ENCODE results near the gene SRP68.
"Not testable (repeated sequence)": the region's sequence is repeated elsewhere in the genome, so short reads cannot be mapped to it uniquely, and the experiment has no call there.

SRP68 gene

GRCh38 chr17:76076146-76076764 is 3.9 kb upstream of the SRP68 start:
- H3K27me3 Mint-ChIP-seq, result peaks cover 85% of the 10 kb centered on the region
- CTCF ChIA-PET, result interaction anchor here (1.2 to 1.3 kb wide), 2 partner anchors 62 to 64 kb away, joined by 4 to 5 read pairs; no protein-coding TSS in a partner anchor
- no peak overlapping the region for H3K27ac Mint-ChIP-seq
- peaks cover 44% of the 10 kb centered on the region for H3K4me1 Mint-ChIP-seq
- peaks cover 5% of the 10 kb centered on the region for H3K36me3 Mint-ChIP-seq
- H3K9me3 Mint-ChIP-seq, result no peaks in the 10 kb centered on the region
- H3K4me3 Mint-ChIP-seq, result peak overlapping the region; percentile 66
- DNase-seq, result peak; percentile 32

DNA sequence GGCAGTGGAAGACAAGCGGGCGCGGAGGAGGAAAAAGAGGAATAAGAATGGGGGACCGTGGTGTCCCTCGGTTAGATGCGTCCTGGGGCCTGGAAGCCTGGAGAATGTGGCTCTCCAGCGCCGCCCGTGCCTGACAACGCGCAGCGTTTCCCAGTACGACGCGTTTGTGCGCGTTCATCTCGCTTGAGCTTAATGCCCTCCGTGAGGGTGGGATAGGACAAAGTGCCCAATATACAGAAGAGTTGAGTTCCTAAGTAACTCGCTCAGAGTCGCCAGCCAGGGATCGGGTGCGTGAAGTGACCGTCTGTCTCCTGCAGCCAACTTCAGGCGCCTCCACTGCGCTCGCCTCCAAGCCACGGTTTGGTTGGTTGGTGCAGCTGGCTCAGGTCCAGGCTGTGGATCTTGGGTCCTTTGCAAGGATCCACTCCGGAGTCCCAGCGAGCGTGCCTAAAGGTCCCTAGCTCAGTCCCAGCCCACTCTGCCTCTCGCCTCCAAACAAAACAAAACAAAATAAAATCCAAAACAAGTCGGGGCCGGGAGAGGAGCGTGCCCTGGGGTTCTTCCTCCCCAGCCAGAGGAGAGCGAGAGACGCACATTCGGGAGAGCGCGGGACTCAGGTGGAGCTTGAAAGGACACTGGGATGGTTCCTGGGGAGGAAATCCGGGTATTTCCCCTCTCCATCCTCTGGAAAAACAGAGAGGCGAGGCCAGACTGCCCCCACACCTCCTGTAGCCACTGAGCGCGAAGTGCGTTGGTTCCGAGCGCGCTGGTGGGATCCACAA is 3.2 kb upstream of the SRP68 start:
- peak; percentile 34 for DNase-seq
- peaks cover 50% of the 10 kb centered on the region for H3K4me1 Mint-ChIP-seq
- peaks cover 78% of the 10 kb centered on the region for H3K27me3 Mint-ChIP-seq
- peak overlapping the region; percentile 29 for H3K27ac Mint-ChIP-seq
- CTCF ChIA-PET, result interaction anchor here (1.2 to 1.3 kb wide), 2 partner anchors 61 to 63 kb away, joined by 4 to 5 read pairs; no protein-coding TSS in a partner anchor
- H3K36me3 Mint-ChIP-seq, result peaks cover 5% of the 10 kb centered on the region
- H3K4me3 Mint-ChIP-seq, result peak overlapping the region; percentile 59
- H3K9me3 Mint-ChIP-seq, result no peaks in the 10 kb centered on the region

DNA sequence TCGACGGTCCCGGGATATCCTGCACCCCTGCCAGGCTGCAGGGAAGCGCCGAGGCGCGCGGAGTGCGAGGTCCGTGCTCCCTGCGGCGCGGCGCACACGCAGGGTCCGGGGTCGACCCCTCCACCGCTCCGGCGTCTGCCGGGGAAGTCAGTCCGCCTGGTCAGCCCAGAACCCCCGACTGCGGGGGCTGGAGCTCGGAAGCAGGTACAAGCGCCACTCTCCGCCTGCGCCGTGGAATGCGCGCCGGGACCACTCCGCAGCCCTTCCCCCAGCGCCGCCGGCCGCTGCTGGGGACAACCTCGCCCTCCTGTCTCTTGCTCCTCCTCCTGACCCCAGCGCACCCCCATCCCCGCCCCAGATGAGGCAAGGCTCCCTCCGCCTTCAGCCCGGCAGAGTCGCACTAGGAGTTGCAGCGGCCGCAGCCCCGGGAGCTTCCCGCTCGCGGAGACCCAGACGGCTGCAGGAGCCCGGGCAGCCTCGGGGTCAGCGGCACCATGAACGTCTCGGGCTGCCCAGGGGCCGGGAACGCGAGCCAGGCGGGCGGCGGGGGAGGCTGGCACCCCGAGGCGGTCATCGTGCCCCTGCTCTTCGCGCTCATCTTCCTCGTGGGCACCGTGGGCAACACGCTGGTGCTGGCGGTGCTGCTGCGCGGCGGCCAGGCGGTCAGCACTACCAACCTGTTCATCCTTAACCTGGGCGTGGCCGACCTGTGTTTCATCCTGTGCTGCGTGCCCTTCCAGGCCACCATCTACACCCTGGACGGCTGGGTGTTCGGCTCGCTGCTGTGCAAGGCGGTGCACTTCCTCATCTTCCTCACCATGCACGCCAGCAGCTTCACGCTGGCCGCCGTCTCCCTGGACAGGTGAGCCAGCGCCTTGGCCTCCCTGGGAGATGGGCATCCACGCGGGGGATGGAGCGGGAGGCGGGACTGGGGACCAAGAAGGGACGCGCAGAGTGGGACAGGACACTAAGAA is 2.4 kb upstream of the SRP68 start, which contains the start of gene GALR2:
GALR2 (plus strand) TSS at position 392 of the 974 bp plus-strand sequence; CDS start at position 495, 103 bp downstream.
- CTCF ChIA-PET, result interaction anchor here (1.2 to 1.3 kb wide), 2 partner anchors 60 to 62 kb away, joined by 4 to 5 read pairs; no protein-coding TSS in a partner anchor
- peak within 1 kb of the TSS; percentile 29 for H3K27ac Mint-ChIP-seq
- peak; percentile 41 for DNase-seq
- peaks cover 70% of the 10 kb centered on the region for H3K27me3 Mint-ChIP-seq
- H3K36me3 Mint-ChIP-seq, result peaks cover 5% of the 10 kb centered on the region
- peaks cover 58% of the 10 kb centered on the region for H3K4me1 Mint-ChIP-seq
- H3K9me3 Mint-ChIP-seq, result no peaks in the 10 kb centered on the region
- H3K4me3 Mint-ChIP-seq, result peak within 1 kb of the TSS; percentile 59

GRCh38 chr17:76071531-76072147 is 678 bp downstream of the SRP68 start:
- peak overlapping the region; percentile 95 for H3K4me3 Mint-ChIP-seq
- H3K36me3 Mint-ChIP-seq, result peaks cover 17% of the 10 kb centered on the region
- H3K27ac Mint-ChIP-seq, result peak overlapping the region; percentile 86
- no peaks in the 10 kb centered on the region for H3K9me3 Mint-ChIP-seq
- H3K27me3 Mint-ChIP-seq, result peaks cover 39% of the 10 kb centered on the region
- CTCF ChIA-PET, result no interaction called here
- peaks cover 52% of the 10 kb centered on the region for H3K4me1 Mint-ChIP-seq
- no peak for DNase-seq

DNA sequence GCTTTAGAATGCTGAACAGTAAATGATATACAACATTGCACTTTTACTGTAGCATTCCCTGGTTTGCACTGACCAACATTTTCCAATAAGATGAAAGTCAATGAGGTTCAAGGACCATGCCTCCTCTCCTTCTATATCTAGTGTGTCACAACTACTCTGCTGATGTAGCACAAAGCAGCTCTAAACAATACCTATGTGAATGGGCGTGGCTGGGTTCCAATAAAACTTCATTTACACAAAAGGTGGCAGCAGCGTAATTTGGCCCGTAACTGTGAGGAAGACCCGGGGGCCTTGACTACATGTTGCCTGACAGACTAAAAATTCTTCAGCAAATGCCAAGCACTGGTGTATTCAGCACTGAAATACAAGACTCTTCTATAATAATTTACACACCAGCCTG is 6.5 kb downstream of the SRP68 start:
- Mint-ChIP-seq H3K27ac (peak overlapping the region; percentile 20), H3K4me3 (no peak overlapping the region)

GRCh38 chr17:76063875-76064546 is 8.3 kb downstream of the SRP68 start:
- peaks cover 60% of the 10 kb centered on the region for H3K36me3 Mint-ChIP-seq
- peak; percentile 43 for DNase-seq
- CTCF ChIA-PET, result interaction anchor here (0.7 to 1.5 kb wide), 6 partner anchors 9 to 344 kb away, joined by 3 to 6 read pairs (median 3); partner anchors contain the start of gene SRP68
- peak overlapping the region; percentile 42 for H3K4me3 Mint-ChIP-seq
- H3K27me3 Mint-ChIP-seq, result no peaks in the 10 kb centered on the region
- no peaks in the 10 kb centered on the region for H3K9me3 Mint-ChIP-seq
- H3K27ac Mint-ChIP-seq, result peak overlapping the region; percentile 88
- peaks cover 15% of the 10 kb centered on the region for H3K4me1 Mint-ChIP-seq

More for the DNA sequence above, 6.5 kb downstream of the SRP68 start:
- CTCF ChIA-PET, result interaction anchor here (1.1 to 1.2 kb wide), 2 partner anchors 61 to 214 kb away, joined by 3 read pairs; no protein-coding TSS in a partner anchor
- H3K9me3 Mint-ChIP-seq, result no peaks in the 10 kb centered on the region
- DNase-seq, result no peak
- peaks cover 25% of the 10 kb centered on the region for H3K4me1 Mint-ChIP-seq
- H3K27me3 Mint-ChIP-seq, result no peaks in the 10 kb centered on the region
- peaks cover 51% of the 10 kb centered on the region for H3K36me3 Mint-ChIP-seq

GRCh38 chr17:76058264-76058663 is 14.1 kb downstream of the SRP68 start:
- DNase-seq, H3K27ac Mint-ChIP-seq, H3K9me3 Mint-ChIP-seq, H3K27me3 Mint-ChIP-seq, H3K4me1 Mint-ChIP-seq, H3K4me3 Mint-ChIP-seq: not testable (repeated sequence)
- H3K36me3 Mint-ChIP-seq, result peaks cover 60% of the 10 kb centered on the region
- CTCF ChIA-PET, result interaction anchor here (1.9 kb wide), 1 partner anchor 44 kb away, joined by 6 read pairs; no protein-coding TSS in a partner anchor

DNA sequence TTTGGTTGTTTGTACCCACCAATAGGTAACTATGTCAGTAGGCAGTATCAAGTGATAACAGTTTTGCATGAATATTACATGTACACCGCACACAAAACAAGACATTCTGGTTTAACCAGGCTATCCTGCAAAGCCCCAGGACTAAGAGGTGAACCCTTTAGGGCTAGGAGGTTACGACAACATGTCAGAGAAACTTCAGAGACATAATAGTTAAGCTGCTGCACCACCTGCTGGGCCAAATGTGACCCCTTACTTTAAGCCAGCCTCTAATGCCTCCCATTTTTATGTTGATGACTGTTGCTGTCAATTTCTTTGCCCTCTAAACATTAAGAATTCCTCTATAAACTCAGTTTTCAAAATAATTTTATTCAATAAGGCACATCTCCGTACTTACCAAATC is 15.4 kb downstream of the SRP68 start:
- Mint-ChIP-seq H3K4me3 (no peak overlapping the region), H3K4me1 (no peaks in the 10 kb centered on the region), H3K36me3 (peaks cover 56% of the 10 kb centered on the region), H3K27ac (no peak overlapping the region), H3K27me3 (no peaks in the 10 kb centered on the region), H3K9me3 (no peaks in the 10 kb centered on the region)
- CTCF ChIA-PET, result interaction anchor here (1.3 kb wide), 1 partner anchor 223 kb away, joined by 4 read pairs; no protein-coding TSS in a partner anchor
- DNase-seq, result no peak

GRCh38 chr17:76054112-76054476 is 18.2 kb downstream of the SRP68 start:
- Mint-ChIP-seq H3K9me3 (no peaks in the 10 kb centered on the region), H3K4me1 (no peaks in the 10 kb centered on the region), H3K27ac (no peak overlapping the region), H3K36me3 (peaks cover 56% of the 10 kb centered on the region), H3K27me3 (no peaks in the 10 kb centered on the region), H3K4me3 (no peak overlapping the region)
- DNase-seq, result no peak
- CTCF ChIA-PET, result interaction anchor here (0.6 to 0.9 kb wide), 2 partner anchors 25 to 245 kb away, joined by 3 read pairs; partner anchors contain the start of gene ZACN

DNA sequence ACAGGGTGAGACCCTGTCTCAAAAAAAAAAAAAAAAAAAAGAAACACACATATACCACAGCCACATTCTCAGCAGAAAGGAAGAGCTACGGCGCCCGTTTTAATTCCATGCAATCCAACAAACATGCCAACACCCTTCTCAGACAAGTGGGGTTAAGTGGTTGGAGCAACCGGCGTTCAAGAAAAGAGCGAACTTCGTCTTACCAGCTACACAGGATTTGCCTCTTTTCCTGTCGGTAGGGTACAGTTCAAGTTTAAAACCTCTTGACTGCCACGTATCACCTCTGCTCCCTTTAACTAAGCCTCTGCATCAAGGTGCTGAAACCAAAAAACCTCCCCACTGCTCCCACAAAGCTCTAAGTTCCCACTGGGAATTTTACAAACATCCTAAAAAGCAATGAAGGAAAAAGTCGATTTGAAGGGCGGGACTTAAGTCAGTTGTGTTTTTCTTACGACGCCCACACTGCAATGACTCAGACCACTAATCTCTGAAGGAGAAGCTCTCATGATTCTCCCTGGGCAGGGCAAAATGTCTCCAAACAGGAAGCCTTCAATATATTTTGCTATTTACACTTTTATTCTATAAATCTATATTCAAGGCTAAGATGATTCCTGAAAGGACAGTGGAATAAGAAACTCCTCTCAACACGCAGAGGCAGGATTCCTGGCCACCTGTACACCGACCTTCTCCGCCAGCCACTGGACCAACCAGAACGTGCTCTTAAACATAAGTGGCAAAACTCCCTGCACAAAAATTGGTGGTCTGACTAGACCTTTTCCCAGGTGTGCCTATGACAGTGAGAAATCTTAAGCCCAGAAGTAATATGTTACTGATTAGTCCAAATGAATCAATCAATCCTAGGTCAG is 18.8 kb downstream of the SRP68 start:
- peak overlapping the region; percentile 25 for H3K27ac Mint-ChIP-seq
- no peaks in the 10 kb centered on the region for H3K9me3 Mint-ChIP-seq
- no peaks in the 10 kb centered on the region for H3K27me3 Mint-ChIP-seq
- H3K4me1 Mint-ChIP-seq, result no peaks in the 10 kb centered on the region
- H3K36me3 Mint-ChIP-seq, result peaks cover 56% of the 10 kb centered on the region
- H3K4me3 Mint-ChIP-seq, result no peak overlapping the region
- no peak for DNase-seq
- CTCF ChIA-PET, result interaction anchor here (0.6 to 0.9 kb wide), 2 partner anchors 25 to 246 kb away, joined by 3 read pairs; partner anchors contain the start of gene ZACN

DNA sequence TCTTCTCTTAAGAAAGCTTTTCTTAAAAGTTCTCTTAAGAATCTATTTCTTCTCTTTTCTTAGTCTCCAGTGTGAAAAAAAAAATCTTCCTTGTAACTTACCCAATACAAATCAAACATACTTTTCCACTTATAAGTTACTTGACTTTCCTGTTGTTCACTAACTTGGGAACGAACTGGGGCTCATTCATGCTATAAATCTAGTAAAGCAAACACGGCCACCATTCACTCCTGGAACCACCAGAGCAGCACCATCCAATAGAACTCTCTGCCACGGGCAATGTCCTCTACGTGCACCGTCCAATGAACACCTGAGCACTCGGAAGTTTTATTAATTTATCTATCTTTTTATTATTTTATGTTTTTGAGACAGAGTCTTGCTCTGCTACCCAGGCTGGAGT is 20.8 kb downstream of the SRP68 start:
- Mint-ChIP-seq H3K4me3 (no peak overlapping the region), H3K4me1 (no peaks in the 10 kb centered on the region), H3K36me3 (peaks cover 52% of the 10 kb centered on the region), H3K27ac (no peak overlapping the region), H3K9me3 (no peaks in the 10 kb centered on the region), H3K27me3 (no peaks in the 10 kb centered on the region)
- CTCF ChIA-PET, result no interaction called here
- DNase-seq, result no peak
